Stimulated activated CD8-positive, alpha-beta memory T cell treated with anti-CD3 and anti-CD28 coated beads, Interleukin-12 subunit alpha, Interleukin-12 subunit beta, amount 100 ng/mL, for 4 hours (primary cell): ENCODE results near the gene SP3.

ENCODE experiments used
- DNase-seq: peaks from one replicate; pipeline ENCODE4 v3.0.0-alpha.2; 2020; ENCODE audit warnings: low read depth

SP3 gene

DNA sequence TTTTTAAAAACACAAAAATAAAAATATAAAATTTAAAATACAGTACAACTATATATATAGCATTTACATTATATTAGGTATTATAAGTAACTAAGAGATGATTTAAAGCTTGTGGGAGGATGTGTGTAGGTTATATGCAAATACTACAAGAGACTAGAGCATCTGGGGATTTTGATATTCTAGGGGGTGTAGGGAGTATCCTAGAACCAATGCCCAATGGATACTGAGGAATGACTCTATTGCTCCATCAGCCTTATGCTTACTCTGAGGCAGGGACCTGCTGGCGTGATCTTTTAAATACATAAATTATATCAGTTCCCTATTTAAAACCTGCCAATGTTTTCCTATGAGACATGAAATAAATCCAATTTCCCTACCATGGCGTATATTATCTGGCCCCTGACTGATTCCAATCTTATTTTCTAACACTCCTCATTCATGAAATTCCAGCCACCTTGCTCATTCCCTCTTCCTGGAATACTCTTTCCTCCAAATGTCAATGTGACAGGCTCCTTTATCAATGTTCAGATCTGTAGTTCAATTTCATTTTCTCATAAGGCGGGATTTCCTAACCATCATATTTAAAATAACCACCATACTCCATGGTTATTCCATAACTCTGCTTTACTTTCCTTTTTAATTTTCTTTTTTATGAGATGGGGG, 22.2 kb downstream of the SP3 start:
- no peak for DNase-seq

DNA sequence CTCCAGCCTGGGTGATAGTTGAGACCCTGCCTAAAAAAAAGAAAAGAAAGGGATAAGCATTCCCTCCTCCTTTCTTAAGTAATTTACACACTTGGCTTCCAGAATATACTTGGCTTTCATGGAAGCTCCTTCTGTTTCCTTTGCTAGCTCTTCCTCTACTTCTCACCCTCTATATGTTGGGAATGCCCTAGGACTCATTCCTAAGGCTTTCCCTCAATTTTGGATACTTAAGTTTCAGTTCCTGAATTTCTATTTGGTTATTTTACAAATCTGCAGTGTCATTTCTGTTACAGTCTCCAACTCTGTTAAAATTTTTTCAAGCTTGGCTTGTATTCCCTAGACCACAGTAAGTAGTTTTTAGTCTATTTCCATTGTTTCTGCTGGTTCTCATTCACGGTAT, 23.6 kb downstream of the SP3 start:
- DNase-seq: no peak

DNA sequence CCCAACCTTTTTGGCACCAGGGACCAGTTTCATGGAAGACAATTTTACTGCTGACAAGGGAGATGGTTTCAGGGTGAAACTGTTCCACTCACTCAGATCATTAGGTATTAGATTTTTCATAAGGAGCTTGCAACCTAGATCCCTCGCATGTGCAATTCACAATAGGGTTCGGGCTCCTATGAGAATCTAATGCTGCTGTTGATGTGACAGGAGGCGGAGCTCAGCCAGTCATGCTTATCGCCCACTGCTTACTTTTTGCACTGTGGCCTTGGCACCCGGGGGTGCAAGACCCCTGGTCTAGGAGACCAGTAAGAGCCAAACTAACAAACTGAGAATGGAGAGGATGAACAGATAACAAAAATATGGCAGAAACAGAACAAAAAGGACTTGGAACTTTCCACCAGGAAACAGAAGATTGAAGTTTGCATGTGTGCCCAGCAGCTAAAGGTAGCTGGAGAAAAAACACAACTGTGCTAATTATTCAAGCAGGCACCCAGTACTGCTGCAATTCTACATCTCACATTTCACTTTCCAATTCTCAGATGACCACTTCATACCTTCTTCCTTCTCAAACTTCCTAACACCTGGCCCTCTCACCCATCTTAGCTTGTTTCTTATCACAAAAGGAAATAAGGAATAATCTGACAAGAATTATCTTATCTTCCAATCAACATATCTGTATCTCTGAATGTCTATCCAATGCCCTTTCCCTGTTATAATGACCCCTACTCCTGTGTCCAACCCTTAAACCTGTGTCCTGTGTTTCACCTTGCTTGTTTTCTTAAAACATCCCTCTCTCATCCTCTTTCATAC, 24.8 kb downstream of the SP3 start:
- no peak for DNase-seq

DNA sequence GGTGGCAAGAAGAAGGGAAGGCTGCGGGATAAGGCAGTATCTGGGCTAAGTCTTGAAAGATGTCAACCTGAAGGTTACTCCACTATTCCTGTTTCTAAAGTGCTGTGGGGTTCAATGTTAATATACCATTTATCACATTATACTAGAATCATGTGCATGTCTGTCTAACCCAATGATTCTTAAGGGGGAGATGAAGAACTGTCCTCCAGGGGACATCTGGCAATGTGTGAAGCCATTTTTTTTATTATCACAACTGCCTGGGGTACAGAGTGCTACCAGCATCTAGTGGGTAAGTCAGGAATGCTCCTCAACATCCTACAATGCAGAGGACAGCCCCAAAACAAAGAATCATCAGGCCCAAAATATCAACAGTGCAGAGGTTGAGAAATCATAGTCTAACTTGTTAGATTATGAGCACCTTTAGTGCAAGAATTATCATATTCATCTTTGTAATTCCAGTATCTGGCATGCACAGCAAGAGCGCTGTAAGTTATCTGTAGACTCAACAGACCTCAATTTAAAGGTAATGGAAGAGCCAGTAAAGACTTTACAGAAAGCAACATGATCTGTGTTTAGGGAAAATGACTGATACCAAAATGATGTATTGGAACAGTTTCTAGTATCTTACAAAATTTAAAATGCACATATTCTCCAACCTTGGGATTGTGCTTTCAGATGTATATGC, 26.3 kb downstream of the SP3 start:
- no peak for DNase-seq

DNA sequence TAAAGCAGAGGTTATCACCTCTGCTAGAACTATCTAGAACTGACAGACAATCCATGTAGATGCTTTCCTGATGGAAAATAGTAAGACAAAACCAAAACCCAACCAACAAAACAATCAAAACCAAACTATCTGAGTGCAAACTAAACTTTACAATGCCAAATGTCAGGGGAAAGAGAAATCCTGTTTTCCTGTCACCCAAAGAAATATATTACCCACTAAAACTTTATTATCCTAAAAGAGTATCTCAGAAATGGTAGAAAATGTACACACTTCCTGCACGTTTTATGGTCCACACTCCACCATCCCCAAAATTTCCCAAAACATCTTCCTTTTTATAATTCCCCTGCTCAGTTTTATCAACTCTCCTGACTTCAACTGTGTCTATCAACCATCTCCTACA, 29.9 kb downstream of the SP3 start:
- no peak for DNase-seq

- DNase-seq: no peak
Observed at GRCh38 chr2:173934895-173935294, 30.3 kb downstream of the SP3 start.

DNA sequence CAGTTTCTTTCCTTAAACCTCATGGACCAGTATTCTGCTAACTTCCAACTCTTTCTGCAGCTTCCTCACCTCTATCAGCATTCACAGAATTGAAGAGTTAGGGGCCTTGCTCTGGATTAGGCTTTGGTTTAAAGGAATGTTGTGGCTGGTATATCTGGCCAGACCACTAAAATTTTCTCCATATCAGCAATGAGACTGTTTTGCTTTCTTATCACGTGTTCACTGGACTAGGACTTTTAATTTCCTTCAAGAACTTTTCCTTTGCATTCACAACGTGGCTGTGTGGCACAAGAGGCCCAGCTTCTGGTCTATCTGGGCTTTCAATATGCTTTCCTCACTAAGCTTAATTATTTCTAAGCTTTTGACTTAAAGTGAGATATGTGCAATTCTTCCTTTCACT, 33.4 kb downstream of the SP3 start:
- no peak for DNase-seq

DNA sequence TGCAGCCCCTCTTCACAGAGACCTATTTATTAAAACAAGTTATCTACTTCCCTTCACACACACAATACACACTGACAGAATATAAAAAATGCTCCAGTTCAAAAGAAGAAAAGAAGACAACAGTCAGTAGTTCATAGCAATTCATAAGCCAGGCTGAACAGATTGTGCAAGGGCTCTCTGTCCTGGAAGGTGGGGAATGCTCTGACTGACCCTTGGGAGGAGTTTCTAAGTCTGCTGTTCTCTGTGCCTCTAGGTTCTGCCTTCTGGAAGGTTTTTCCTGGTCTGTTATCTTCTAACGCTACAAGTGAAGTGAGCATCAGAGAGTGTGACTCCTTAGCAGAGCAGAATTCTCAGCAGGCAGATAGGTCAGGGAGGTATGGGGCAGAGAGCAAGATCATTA, 35.7 kb downstream of the SP3 start:
- no peak for DNase-seq

DNA sequence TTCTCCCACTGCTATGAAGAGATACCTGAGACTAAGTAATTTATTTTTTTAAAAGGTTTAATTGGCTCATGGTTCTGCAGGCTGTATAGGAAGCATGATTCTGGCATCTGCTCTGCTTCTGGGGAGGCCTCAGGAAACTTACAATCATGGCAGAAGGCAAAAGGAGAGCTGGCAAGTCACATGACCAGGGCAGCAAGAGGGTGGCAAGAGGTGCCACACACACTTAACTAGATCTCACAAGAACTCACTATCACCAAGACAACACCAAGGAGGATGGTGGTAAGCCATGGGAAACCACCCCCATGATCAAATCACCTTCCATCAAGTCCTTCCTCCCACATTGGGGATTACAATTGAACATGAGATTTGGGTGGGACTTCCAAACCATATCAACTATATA, 38.3 kb downstream of the SP3 start:
- DNase-seq: no peak

- DNase-seq: no peak
Observed at GRCh38 chr2:173924285-173924684, 40.9 kb downstream of the SP3 start.

DNA sequence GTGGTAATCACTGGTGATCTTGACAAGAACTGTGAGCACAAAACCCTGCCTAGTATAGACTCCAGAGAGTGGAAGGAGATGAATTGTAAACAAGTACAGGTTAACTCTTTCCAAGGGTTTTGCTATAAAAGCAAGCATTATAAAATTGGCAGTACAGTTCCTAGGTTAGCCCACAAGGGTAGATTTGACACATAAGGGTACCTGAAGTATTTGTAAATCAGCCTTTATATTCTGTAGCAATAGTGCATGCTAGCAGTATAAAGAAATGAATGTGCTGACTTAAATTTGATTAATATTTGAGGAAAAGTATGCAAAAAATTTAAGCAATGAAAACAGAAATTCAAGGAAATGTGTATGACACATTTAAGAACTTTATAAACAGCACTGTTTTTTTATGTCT, 42.4 kb downstream of the SP3 start:
- DNase-seq: no peak

DNA sequence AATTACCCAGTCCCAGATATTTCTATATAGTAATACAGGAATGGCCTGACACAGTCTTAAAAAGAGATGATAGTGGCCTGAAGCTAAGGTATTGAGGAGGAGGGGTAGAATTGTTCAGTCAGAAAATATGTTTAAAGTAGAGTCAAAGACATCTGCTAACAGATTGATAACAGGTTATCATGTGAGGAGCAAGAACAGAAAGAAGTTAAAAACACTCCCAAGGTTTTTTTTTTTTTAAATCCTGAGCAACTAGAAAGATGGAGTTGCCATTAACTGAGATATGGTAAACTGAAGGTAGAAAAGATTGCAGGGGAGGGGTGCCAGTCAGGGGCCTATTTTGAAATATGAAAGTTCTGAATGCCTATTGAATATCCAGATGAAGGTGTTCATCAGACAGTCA, 43.1 kb downstream of the SP3 start:
- DNase-seq: no peak

DNA sequence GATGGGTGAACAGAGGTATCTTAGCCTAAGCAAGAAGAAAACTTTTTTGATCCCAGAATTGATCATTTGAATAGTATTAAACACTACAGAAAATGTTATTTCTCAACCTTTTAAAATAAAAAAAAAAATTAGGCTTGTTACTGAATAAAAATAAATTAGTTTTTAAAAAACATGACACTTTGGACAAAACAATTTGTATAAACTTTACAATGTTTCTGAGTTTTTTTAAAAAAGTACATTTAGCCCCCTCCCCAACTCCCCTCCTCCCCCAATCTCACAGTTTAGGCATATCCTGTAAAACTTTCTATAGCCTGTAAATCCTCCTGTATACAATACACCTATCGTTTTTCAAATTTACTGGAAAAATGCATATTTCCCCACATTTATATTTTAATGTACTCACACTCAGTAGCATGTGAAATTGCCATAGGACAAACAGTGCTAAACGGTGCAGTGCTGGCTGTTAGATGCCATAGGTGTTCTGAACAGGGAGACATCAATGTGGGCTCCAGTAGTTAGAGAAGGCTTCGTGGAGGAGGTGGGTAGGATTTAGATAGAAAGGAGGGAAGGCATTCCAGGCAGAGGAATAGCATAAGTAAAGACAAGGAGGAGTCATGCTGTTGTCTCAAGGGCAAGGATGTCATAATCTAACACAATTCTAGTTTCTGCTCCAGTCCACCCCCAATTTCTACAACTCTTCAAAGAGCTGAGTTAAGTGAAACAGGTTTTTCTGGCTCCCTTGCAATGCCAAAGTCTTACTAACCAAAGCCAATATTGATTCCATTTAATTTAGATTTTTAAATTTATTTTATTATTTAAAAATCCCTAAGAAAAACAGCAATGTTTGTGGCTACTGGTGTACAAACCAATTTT, 50.9 kb downstream of the SP3 start:
- DNase-seq: no peak

DNA sequence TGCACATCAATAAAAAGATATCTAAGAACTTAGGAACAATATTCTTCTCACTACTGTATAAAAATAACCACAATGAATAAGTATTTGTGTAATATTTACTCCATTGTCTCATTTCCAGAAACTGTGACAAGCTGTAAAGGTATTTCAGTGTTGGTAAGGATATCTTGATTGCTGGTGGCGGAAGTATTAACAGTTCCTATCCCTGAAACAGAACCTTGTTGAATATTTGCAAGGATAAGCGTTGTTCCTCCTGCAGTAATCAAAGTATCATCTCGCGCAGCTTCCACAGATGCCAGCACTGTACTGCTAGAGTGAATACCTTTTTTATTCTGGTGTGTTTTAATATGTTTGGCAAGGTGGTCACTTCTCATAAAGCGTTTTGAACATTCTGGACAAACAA, 55.3 kb downstream of the SP3 start:
- DNase-seq: no peak

- DNase-seq: no peak
Observed at GRCh38 chr2:173906626-173907025, 58.5 kb downstream of the SP3 start.

- DNase-seq: no peak
Observed at GRCh38 chr2:173903601-173904394, 61.4 kb downstream of the SP3 start.

GRCh38 chr2:173898996-173899395, 66.2 kb downstream of the SP3 start:
- DNase-seq: no peak

DNA sequence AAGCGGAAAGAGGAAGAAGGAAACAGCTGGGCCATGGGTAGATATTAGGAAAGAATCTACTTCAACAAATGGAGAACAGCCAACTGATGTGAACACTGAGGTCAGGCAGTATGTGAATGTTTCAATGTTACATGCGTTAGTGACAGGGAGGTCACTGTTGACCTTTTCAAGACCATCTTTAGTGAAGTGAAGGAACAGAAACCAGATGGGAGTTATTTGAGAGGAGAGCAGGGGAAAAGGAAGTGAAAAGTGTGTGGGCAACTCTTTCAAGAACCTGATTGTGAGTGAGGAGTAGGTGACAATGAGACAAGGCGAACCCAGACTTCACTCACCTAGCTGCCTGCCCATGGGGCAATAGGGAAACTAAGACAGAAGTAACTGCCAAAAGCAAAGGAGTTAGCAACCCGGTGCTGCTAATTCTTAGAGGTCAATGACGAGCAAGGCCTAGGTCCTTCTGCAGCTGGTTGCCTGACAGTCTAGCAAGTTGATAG, 67.0 kb downstream of the SP3 start:
- no peak for DNase-seq

- no peak for DNase-seq
Observed at GRCh38 chr2:173896755-173897154, 68.4 kb downstream of the SP3 start.

- no peak for DNase-seq
Observed at GRCh38 chr2:173892341-173892740, 72.8 kb downstream of the SP3 start.

DNA sequence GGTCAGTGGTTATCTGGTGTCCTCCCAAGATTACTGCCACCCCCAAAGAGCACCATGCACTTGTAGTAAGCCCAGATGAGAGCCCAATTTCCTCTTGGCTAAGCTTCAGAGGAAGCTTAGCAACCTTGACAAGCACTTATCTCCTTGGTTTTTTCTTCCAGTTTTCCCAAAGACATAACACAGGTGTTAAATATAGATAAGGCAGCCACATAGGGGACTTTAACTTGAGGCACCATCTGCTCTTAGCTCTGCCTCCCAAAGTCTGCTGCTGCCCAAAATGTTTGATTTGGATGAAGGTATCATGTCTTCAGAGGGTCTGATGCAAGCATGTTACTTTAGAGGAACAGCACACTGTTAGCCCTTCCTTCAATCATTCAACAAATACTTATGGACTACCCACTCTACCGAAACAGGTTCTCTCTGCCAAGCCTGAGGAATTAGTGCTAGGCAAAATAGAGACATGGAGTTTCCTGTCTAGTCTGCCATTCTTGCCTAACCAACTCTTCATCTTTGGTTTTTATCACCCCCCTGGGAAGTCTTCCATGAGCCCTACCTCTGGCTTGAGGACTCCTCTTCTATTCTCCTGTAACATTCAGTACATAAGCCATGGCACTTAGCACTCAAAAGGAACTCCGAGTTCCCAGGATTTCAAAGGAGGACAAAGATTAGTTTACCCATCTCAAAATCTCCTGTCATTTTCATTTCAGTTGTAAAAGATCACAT, 73.7 kb downstream of the SP3 start:
- DNase-seq: no peak
